WTC11 (cell line): ENCODE data around the gene GRID2.

Experiments
- CTCF ChIP-seq: fragments of 200-600 bp; IDR thresholded peaks from 2 replicates; pipeline ENCODE4 v1.8.0; 2022; ENCODE audit warnings: antibody characterized with exemption
- ELF4 ChIP-seq: sonication (generic); formaldehyde crosslinking; IDR thresholded peaks from 2 replicates; pipeline ENCODE4 v1.8.1; 2022; ENCODE audit warnings: low read depth, mild to moderate bottlenecking, moderate library complexity, missing genetic modification reagents
- JUN ChIP-seq: sonication (generic); formaldehyde crosslinking; IDR thresholded peaks from 2 replicates; pipeline ENCODE4 v1.8.0; 2023; ENCODE audit warnings: mild to moderate bottlenecking, missing genetic modification reagents
- NR2C2 ChIP-seq: sonication (generic); formaldehyde crosslinking; IDR thresholded peaks from 2 replicates; pipeline ENCODE4 v1.8.0; 2022; ENCODE audit warnings: mild to moderate bottlenecking, missing genetic modification reagents
- USF2 ChIP-seq: sonication (generic); formaldehyde crosslinking; IDR thresholded peaks from 2 replicates; pipeline ENCODE4 v1.8.1; 2023; ENCODE audit warnings: mild to moderate bottlenecking, missing genetic modification reagents, moderate library complexity

- no peak for TF ChIP-seq CTCF
- no peak for TF ChIP-seq ELF4 (CRISPR knock-in tag)
- no peak for TF ChIP-seq NR2C2 (CRISPR knock-in tag)
- no peak for TF ChIP-seq USF2 (CRISPR knock-in tag)
- no peak for TF ChIP-seq JUN (CRISPR knock-in tag)
Observed at GRCh38 chr4:92843784-92844183, 540.0 kb downstream of the GRID2 start.
